Hepatocyte (in vitro differentiated cells): Measurements from ENCODE around the gene C9. TPM values are rescaled to one million over a fixed set of nuclear protein-coding genes. Genes with fewer than 3 reads are reported as not detected.

Source experiments
- DNase-seq: peaks from one replicate; pipeline ENCODE4 v3.0.0-alpha.2; 2016; ENCODE audit warnings: low spot score
- H2AFZ ChIP-seq: fragments of 200-600 bp; sonication (generic); 2 replicates; pipeline ENCODE4 v1.6.0; 2016; ENCODE audit warnings: antibody characterized with exemption, mild to moderate bottlenecking
- H3K27ac ChIP-seq: fragments of 200-600 bp; sonication (generic); 2 replicates; pipeline ENCODE4 v1.5.1; 2016; ENCODE audit warnings: mild to moderate bottlenecking
- H3K27me3 ChIP-seq: fragments of 200-600 bp; sonication (generic); 2 replicates; pipeline ENCODE4 v1.6.1; 2016
- H3K36me3 ChIP-seq: fragments of 200-600 bp; sonication (generic); replicated peaks from 2 replicates; pipeline ENCODE4 v1.5.1; 2016; ENCODE audit warnings: low read depth; ENCODE audit not compliant: insufficient read depth
- H3K4me1 ChIP-seq: fragments of 200-600 bp; sonication (generic); 2 replicates; pipeline ENCODE4 v1.5.1; 2016; ENCODE audit warnings: mild to moderate bottlenecking, moderate library complexity; ENCODE audit not compliant: insufficient read depth
- H3K4me2 ChIP-seq: fragments of 200-600 bp; sonication (generic); 2 replicates; pipeline ENCODE4 v1.6.0; 2016
- H3K4me3 ChIP-seq: fragments of 200-600 bp; sonication (generic); 2 replicates; pipeline ENCODE4 v1.5.1; 2016; ENCODE audit warnings: mild to moderate bottlenecking
- H3K79me2 ChIP-seq: fragments of 200-600 bp; sonication (generic); 2 replicates; pipeline ENCODE4 v1.6.0; 2017; ENCODE audit warnings: mild to moderate bottlenecking
- H3K9me2 ChIP-seq: fragments of 200-600 bp; sonication (generic); replicated peaks from 2 replicates; pipeline ENCODE4 v1.6.0; 2017; ENCODE audit warnings: mild to moderate bottlenecking; ENCODE audit not compliant: insufficient read depth
- H3K9me3 ChIP-seq: fragments of 200-600 bp; sonication (generic); 2 replicates; pipeline ENCODE4 v1.5.1; 2016; ENCODE audit warnings: low read depth, mild to moderate bottlenecking
- H4K20me1 ChIP-seq: fragments of 200-600 bp; sonication (generic); 2 replicates; pipeline ENCODE4 v1.6.0; 2016; ENCODE audit warnings: mild to moderate bottlenecking; ENCODE audit not compliant: insufficient read depth, poor library complexity, severe bottlenecking
- CTCF ChIP-seq: fragments of 200-600 bp; sonication (generic); IDR thresholded peaks from 2 replicates; pipeline ENCODE4 v1.5.1; 2016; ENCODE audit warnings: antibody characterized with exemption, mild to moderate bottlenecking; ENCODE audit not compliant: poor library complexity
- EZH2 ChIP-seq: fragments of 200-600 bp; sonication (generic); IDR thresholded peaks from 2 replicates; pipeline ENCODE4 v1.6.1; 2016; ENCODE audit warnings: antibody characterized with exemption, mild to moderate bottlenecking, borderline replicate concordance
- EZH2phosphoT487 ChIP-seq: fragments of 200-600 bp; sonication (generic); IDR thresholded peaks from one replicate; pipeline ENCODE4 v1.6.1; 2018; ENCODE audit warnings: antibody characterized with exemption, mild to moderate bottlenecking, low read depth, moderate library complexity; ENCODE audit not compliant: unreplicated experiment, severe bottlenecking
- WGBS: methylation state at CpG from one replicate; pipeline ENCODE4 v1.1.6; 2016; ENCODE audit warnings: low lambda C conversion rate; ENCODE audit errors: missing lambda C conversion rate; 5-methylcytosine and 5-hydroxymethylcytosine counted together
- polyA plus RNA-seq: library from polyadenylated mRNA; unstranded; fragments of >200 nt; fragmentation: Nextera tagmentation; extraction: Ambion mirVana; gene quantifications from 2 replicates; pipeline ENCODE4 v1.2.1, GENCODE V29; 2016
- total RNA-seq: library from RNA; depleted of rRNA; stranded (reverse); fragments of >200 nt; gene quantifications from 2 replicates; pipeline ENCODE4 v1.2.3, GENCODE V29; 2014

C9 gene
- total and polyA plus RNA-seq, 2 experiments from 2014 or later, result 0.47 to 0.79 TPM

- Histone ChIP-seq H2AFZ (no peak overlapping the region), H3K27ac (no peak overlapping the region), H3K9me3 (no peaks in the 10 kb centered on the region), H3K4me2 (no peak overlapping the region), H3K4me1 (peaks cover 2% of the 10 kb centered on the region), H3K9me2 (no peaks in the 10 kb centered on the region), H3K4me3 (no peak overlapping the region), H4K20me1 (no peaks in the 10 kb centered on the region), H3K36me3 (no peaks in the 10 kb centered on the region), H3K27me3 (no peaks in the 10 kb centered on the region), H3K79me2 (no peaks in the 10 kb centered on the region)
- 91% methylated on average over 3 of the region's 3 CpGs for WGBS
- DNase-seq, result no peak
- TF ChIP-seq EZH2phosphoT487 (no peak), CTCF (no peak), EZH2 (no peak)
Observed at GRCh38 chr5:39381376-39381775, 17.1 kb upstream of the C9 start.

- TF ChIP-seq EZH2 (no peak), EZH2phosphoT487 (no peak), CTCF (no peak)
- no peaks in the 10 kb centered on the region for H3K36me3 ChIP-seq
- no peaks in the 10 kb centered on the region for H4K20me1 ChIP-seq
- no peaks in the 10 kb centered on the region for H3K79me2 ChIP-seq
- H3K9me3 ChIP-seq, result no peaks in the 10 kb centered on the region
- no peak for DNase-seq
- no peak overlapping the region for H3K27ac ChIP-seq
- no peaks in the 10 kb centered on the region for H3K27me3 ChIP-seq
- no peak overlapping the region for H3K4me3 ChIP-seq
- 76% methylated on average over 3 of the region's 3 CpGs for WGBS
- no peak overlapping the region for H2AFZ ChIP-seq
- peaks cover 2% of the 10 kb centered on the region for H3K4me1 ChIP-seq
- no peak overlapping the region for H3K4me2 ChIP-seq
- no peaks in the 10 kb centered on the region for H3K9me2 ChIP-seq
Observed at GRCh38 chr5:39379693-39380092, 15.4 kb upstream of the C9 start.

DNA sequence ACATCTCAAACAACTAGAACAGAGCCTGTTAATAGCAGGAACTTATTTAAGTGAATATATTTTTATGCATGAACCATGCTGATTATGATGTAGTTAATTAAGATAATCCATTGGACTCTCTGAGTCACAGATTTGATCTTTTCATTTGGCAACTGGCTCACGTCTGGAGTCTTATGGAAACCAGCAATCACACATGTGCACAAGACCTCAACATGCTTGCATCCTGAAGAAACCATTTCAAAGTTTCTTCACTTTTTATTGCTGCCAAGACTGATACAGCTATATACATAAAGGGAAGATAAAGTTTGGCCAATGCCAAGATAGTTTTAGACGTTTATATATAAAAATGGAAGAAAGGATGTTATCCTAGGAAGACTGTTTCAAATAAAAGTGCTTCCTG, 13.3 kb upstream of the C9 start:
- H3K79me2 ChIP-seq, result no peaks in the 10 kb centered on the region
- no peaks in the 10 kb centered on the region for H3K9me3 ChIP-seq
- H3K9me2 ChIP-seq, result no peaks in the 10 kb centered on the region
- H3K27ac ChIP-seq, result peak overlapping the region; percentile 21
- no peaks in the 10 kb centered on the region for H3K27me3 ChIP-seq
- H4K20me1 ChIP-seq, result no peaks in the 10 kb centered on the region
- no peak overlapping the region for H2AFZ ChIP-seq
- no peak overlapping the region for H3K4me3 ChIP-seq
- 62% methylated on average over 2 of the region's 2 CpGs for WGBS
- no peak for DNase-seq
- H3K36me3 ChIP-seq, result no peaks in the 10 kb centered on the region
- H3K4me2 ChIP-seq, result no peak overlapping the region
- TF ChIP-seq CTCF (no peak), EZH2phosphoT487 (no peak), EZH2 (no peak)
- peaks cover 2% of the 10 kb centered on the region for H3K4me1 ChIP-seq

- Histone ChIP-seq H3K9me3 (no peaks in the 10 kb centered on the region), H3K27me3 (no peaks in the 10 kb centered on the region), H3K9me2 (no peaks in the 10 kb centered on the region), H3K79me2 (no peaks in the 10 kb centered on the region), H3K4me1 (peaks cover 6% of the 10 kb centered on the region), H3K36me3 (peaks cover 4% of the 10 kb centered on the region), H2AFZ (no peak overlapping the region), H3K4me2 (no peak overlapping the region), H3K27ac (no peak overlapping the region), H4K20me1 (no peaks in the 10 kb centered on the region), H3K4me3 (no peak overlapping the region)
- TF ChIP-seq CTCF (peak; percentile 76), EZH2 (no peak)
- WGBS, result 37% methylated on average over 3 of the region's 3 CpGs
- peak; percentile 69 for DNase-seq
Observed at GRCh38 chr5:39376293-39376714, 12.0 kb upstream of the C9 start.
